Muscle layer of colon (tissue), 2 donors: Measurements from ENCODE around the gene RNF146.

Source experiments
- H3K27ac ChIP-seq: one replicate; pipeline ENCODE4 v1.7.0; 2013; ENCODE audit warnings: low read depth, mild to moderate bottlenecking, low read length, moderate library complexity
- H3K27me3 ChIP-seq, 2 donors: one replicate each; pipeline ENCODE4 v1.7.0; 2013; ENCODE audit warnings: low read length in 2 of 2, mild to moderate bottlenecking in 2 of 2; ENCODE audit not compliant: insufficient read depth in 2 of 2, control insufficient read depth in 1 of 2
- H3K36me3 ChIP-seq: one replicate; pipeline ENCODE4 v1.7.0; 2013; ENCODE audit warnings: mild to moderate bottlenecking, low read length; ENCODE audit not compliant: insufficient read depth
- H3K4me1 ChIP-seq: one replicate; pipeline ENCODE4 v1.7.0; 2013; ENCODE audit warnings: mild to moderate bottlenecking, low read length; ENCODE audit not compliant: insufficient read depth
- H3K4me3 ChIP-seq, 2 donors: one replicate each; pipeline ENCODE4 v1.7.0; 2013; ENCODE audit warnings: low read length in 2 of 2, low read depth in 1 of 2, mild to moderate bottlenecking in 1 of 2, moderate library complexity in 1 of 2
- H3K9ac ChIP-seq: one replicate; pipeline ENCODE4 v1.7.0; 2013; ENCODE audit warnings: low read length
- H3K9me3 ChIP-seq: one replicate; pipeline ENCODE4 v1.7.0; 2013; ENCODE audit warnings: mild to moderate bottlenecking, low read length
- donor health status: abdominal sarcoma.
- donor health status: Adenocarcinoma of cecum.

RNF146 gene

GRCh38 chr6:127263481-127263880 is 3.2 kb upstream of the RNF146 start:
- no peaks in the 10 kb centered on the region for H3K36me3 ChIP-seq
- no peak overlapping the region for H3K27ac ChIP-seq
- H3K9ac ChIP-seq: no peak overlapping the region
- H3K4me1 ChIP-seq: peaks cover 9% of the 10 kb centered on the region
- no peaks in the 10 kb centered on the region for H3K27me3 ChIP-seq
- no peak overlapping the region for H3K4me3 ChIP-seq
- no peaks in the 10 kb centered on the region for H3K9me3 ChIP-seq

- Histone ChIP-seq H3K27ac (peak overlapping the region; percentile 95), H3K9me3 (no peaks in the 10 kb centered on the region), H3K4me3 (peak overlapping the region; percentile 64 to 93), H3K4me1 (peaks cover 26% of the 10 kb centered on the region), H3K36me3 (no peaks in the 10 kb centered on the region), H3K27me3 (no peaks in the 10 kb centered on the region), H3K9ac (peak overlapping the region; percentile 94)
Observed at GRCh38 chr6:127266892-127267645, 405 bp downstream of the RNF146 start.

GRCh38 chr6:127267646-127268625 is 1.3 kb downstream of the RNF146 start:
- Histone ChIP-seq H3K9ac (peak overlapping the region; percentile 94), H3K36me3 (no peaks in the 10 kb centered on the region), H3K27ac (peak overlapping the region; percentile 95), H3K4me1 (peaks cover 28% of the 10 kb centered on the region), H3K27me3 (no peaks in the 10 kb centered on the region), H3K4me3 (peak overlapping the region; percentile 64 to 93), H3K9me3 (no peaks in the 10 kb centered on the region)

GRCh38 chr6:127272576-127272975 is 5.9 kb downstream of the RNF146 start:
- Histone ChIP-seq H3K9me3 (no peaks in the 10 kb centered on the region), H3K36me3 (no peaks in the 10 kb centered on the region), H3K27ac (no peak overlapping the region), H3K4me1 (peaks cover 42% of the 10 kb centered on the region), H3K27me3 (no peaks in the 10 kb centered on the region), H3K9ac (no peak overlapping the region), H3K4me3 (no peak overlapping the region)

- H3K9me3 ChIP-seq: no peaks in the 10 kb centered on the region
- H3K4me3 ChIP-seq: peak overlapping the region in 1 of 2 donors; percentile 13
- H3K4me1 ChIP-seq: peaks cover 41% of the 10 kb centered on the region
- H3K27ac ChIP-seq: no peak overlapping the region
- no peaks in the 10 kb centered on the region for H3K27me3 ChIP-seq
- no peaks in the 10 kb centered on the region for H3K36me3 ChIP-seq
- H3K9ac ChIP-seq: no peak overlapping the region
Observed at GRCh38 chr6:127273499-127273898, 6.8 kb downstream of the RNF146 start.

- H3K27me3 ChIP-seq: no peaks in the 10 kb centered on the region
- peaks cover 5% of the 10 kb centered on the region for H3K36me3 ChIP-seq
- H3K9ac ChIP-seq: no peak overlapping the region
- no peaks in the 10 kb centered on the region for H3K9me3 ChIP-seq
- no peak overlapping the region for H3K27ac ChIP-seq
- H3K4me1 ChIP-seq: peaks cover 27% of the 10 kb centered on the region
- H3K4me3 ChIP-seq: no peak overlapping the region
Observed at GRCh38 chr6:127276331-127276730, 9.7 kb downstream of the RNF146 start.

- peaks cover 23% of the 10 kb centered on the region for H3K4me1 ChIP-seq
Observed at GRCh38 chr6:127277878-127278843, 11.5 kb downstream of the RNF146 start.

GRCh38 chr6:127279815-127280214 is 13.2 kb downstream of the RNF146 start:
- Histone ChIP-seq H3K4me1 (peaks cover 16% of the 10 kb centered on the region), H3K27ac (no peak overlapping the region), H3K27me3 (no peaks in the 10 kb centered on the region), H3K9me3 (no peaks in the 10 kb centered on the region), H3K36me3 (peaks cover 20% of the 10 kb centered on the region), H3K9ac (no peak overlapping the region), H3K4me3 (no peak overlapping the region)

More at GRCh38 chr6:127277878-127278843, 11.5 kb downstream of the RNF146 start:
- peaks cover 20% of the 10 kb centered on the region for H3K36me3 ChIP-seq
- H3K9ac ChIP-seq: no peak overlapping the region
- no peak overlapping the region for H3K27ac ChIP-seq
- H3K4me3 ChIP-seq: no peak overlapping the region
- no peaks in the 10 kb centered on the region for H3K27me3 ChIP-seq
- H3K9me3 ChIP-seq: no peaks in the 10 kb centered on the region

GRCh38 chr6:127282184-127282583 is 15.5 kb downstream of the RNF146 start:
- Histone ChIP-seq H3K9me3 (no peaks in the 10 kb centered on the region), H3K9ac (no peak overlapping the region), H3K36me3 (peaks cover 33% of the 10 kb centered on the region), H3K4me1 (peaks cover 11% of the 10 kb centered on the region), H3K27ac (no peak overlapping the region), H3K4me3 (no peak overlapping the region), H3K27me3 (no peaks in the 10 kb centered on the region)

GRCh38 chr6:127288705-127289104 is 22.0 kb downstream of the RNF146 start:
- Histone ChIP-seq H3K27ac (no peak overlapping the region), H3K4me1 (peaks cover 24% of the 10 kb centered on the region), H3K9me3 (no peaks in the 10 kb centered on the region), H3K4me3 (no peak overlapping the region), H3K27me3 (no peaks in the 10 kb centered on the region), H3K36me3 (peaks cover 27% of the 10 kb centered on the region), H3K9ac (no peak overlapping the region)
